Adrenal gland (tissue), 12 donors: Measurements from ENCODE around the gene LRRC4C. TPM values are rescaled to one million over a fixed set of nuclear protein-coding genes. Genes with fewer than 3 reads are reported as not detected.

ENCODE experiments used
- DNase-seq, 7 donors: peaks; one replicate each; pipeline ENCODE4 v3.0.0-alpha.2; 2019 to 2020
- H3K27ac ChIP-seq, 5 donors: fragments of 200-600 bp; sonication (generic) in 4 of 5; 1 replicate in 3 of 5; 2 replicates in 2 of 5; pipeline versions ENCODE4 v1.5.1 to v1.8.0; 2016 to 2020; ENCODE audit warnings: mild to moderate bottlenecking in 1 of 5
- H3K27me3 ChIP-seq: fragments of 200-600 bp; 2 replicates; pipeline ENCODE4 v1.8.0; 2021
- H3K36me3 ChIP-seq, 2 donors: fragments of 200-600 bp; replicated peaks in 1 of 2; 1 replicate in 1 of 2; 2 replicates in 1 of 2; pipeline versions ENCODE4 v1.5.1 to v1.8.0; 2018 to 2022
- H3K4me1 ChIP-seq, 2 donors: fragments of 200-600 bp; replicated peaks in 1 of 2; 1 replicate in 1 of 2; 2 replicates in 1 of 2; pipeline versions ENCODE4 v1.5.1 to v1.8.0; 2018 to 2021
- H3K4me3 ChIP-seq, 4 donors: fragments of 200-600 bp; sonication (generic) in 3 of 4; one replicate each; pipeline ENCODE4 v1.5.1; 2016 to 2018
- H3K9me3 ChIP-seq, 3 donors: fragments of 200-600 bp; sonication (generic) in 1 of 3; replicated peaks in 1 of 3; 1 replicate in 2 of 3; 2 replicates in 1 of 3; pipeline versions ENCODE4 v1.5.1 to v1.8.0; 2016 to 2021
- CTCF ChIP-seq, 6 experiments: fragments of 450-650 bp in 4 of 6; fragments of 200-600 bp in 2 of 6; sonication (generic) in 1 of 6; IDR thresholded peaks; 1 replicate in 5 of 6; 2 replicates in 1 of 6; pipeline versions ENCODE4 v1.5.1 to v1.8.0; 2016 to 2021; ENCODE audit warnings: antibody characterized with exemption in 6 of 6, mild to moderate bottlenecking in 2 of 6, moderate library complexity in 1 of 6
- POLR2A ChIP-seq, 2 donors: fragments of 450-650 bp; IDR thresholded peaks; one replicate each; pipeline ENCODE4 v1.6.1; 2017; ENCODE audit warnings: antibody characterized with exemption in 2 of 2, mild to moderate bottlenecking in 2 of 2, moderate library complexity in 1 of 2
- WGBS, 4 donors: extraction: QIAGEN DNeasy Blood & Tissue Kit in 2 of 4; methylation state at CpG; one replicate each; pipeline versions ENCODE4 v1.1.5 to v1.1.7; 2013 to 2017; 5-methylcytosine and 5-hydroxymethylcytosine counted together
- intact Hi-C, 2 donors: fragments of 100-400 bp; cut with DNase I; formaldehyde crosslinking; loops; one replicate each; pipeline versions ENCODE4 v1.14.1 to v1.15.0; 2022 to 2023
- polyA plus RNA-seq, 3 donors: library from polyadenylated mRNA; stranded (reverse); fragments of 200-250 nt in 2 of 3; fragments of 350-450 nt in 1 of 3; fragmentation: Illumina TruSeq in 1 of 3; extraction: RNeasy Lipid Tissue Mini Kit (QIAGEN cat#74804) in 1 of 3; gene quantifications; one replicate each; pipeline ENCODE4 v1.2.3, GENCODE V29; 2013 to 2014
- total RNA-seq, 9 donors: library from RNA; depleted of rRNA in 4 of 9; stranded (reverse); fragments of >200 nt in 4 of 9; fragments of 120-200 nt in 1 of 9; fragmentation: NEBNext Ultra II Directional in 1 of 9; extraction: Animal tissue kit (Norgen Biotek cat#: 25700) in 1 of 9; gene quantifications; one replicate each; pipeline versions ENCODE4 v1.1.0 to v1.2.4, GENCODE V29; 2013 to 2023
- donor health status: healthy with polysubstance abuse.
- donor health status: Bipolar disorder and iron deficiency.
- donor health status: DM: yes; HTN: yes; CAD: no.
- donor health status: DM: no; HTN: no; CAD: no.
- donor health status: DM: no; HTN: no; CAD: no.
- donor health status: DM: yes; HTN: yes; CAD: no.

LRRC4C gene
- total and polyA plus RNA-seq, 12 donors = 1.0 to 10.6 (median 5.5) TPM

- Histone ChIP-seq H3K4me1 (no peaks in the 10 kb centered on the region), H3K9me3 (no peaks in the 10 kb centered on the region), H3K27me3 (no peaks in the 10 kb centered on the region), H3K27ac (no peak overlapping the region), H3K4me3 (no peak overlapping the region), H3K36me3 (no peaks in the 10 kb centered on the region)
- intact Hi-C loops = no loop called here
- no peak for DNase-seq
- TF ChIP-seq POLR2A (IDR thresholded peaks at IDR 0.05) (no peak), CTCF (IDR thresholded peaks at IDR 0.05) (no peak)
- WGBS, 4 donors = 71 to 80% (median 76%) methylated on average over 2 of the region's 2 CpGs
These were observed 346.3 kb downstream of the LRRC4C start for GRCh38 chr11:41113160-41113559.

- intact Hi-C loops = no loop called here
- Histone ChIP-seq H3K36me3 (no peaks in the 10 kb centered on the region), H3K9me3 (no peaks in the 10 kb centered on the region), H3K4me3 (no peak overlapping the region), H3K27ac (no peak overlapping the region), H3K27me3 (no peaks in the 10 kb centered on the region), H3K4me1 (no peaks in the 10 kb centered on the region)
- TF ChIP-seq CTCF (IDR thresholded peaks at IDR 0.05) (no peak), POLR2A (IDR thresholded peaks at IDR 0.05) (no peak)
- 73 to 77% (median 76%) methylated on average over 4 of the region's 4 CpGs for WGBS, 4 donors
- DNase-seq = no peak
These were observed 348.9 kb downstream of the LRRC4C start for GRCh38 chr11:41110527-41110926.

GRCh38 chr11:41102471-41102870, 357.0 kb downstream of the LRRC4C start:
- Histone ChIP-seq H3K36me3 (no peaks in the 10 kb centered on the region), H3K4me1 (no peaks in the 10 kb centered on the region), H3K27ac (no peak overlapping the region), H3K27me3 (no peaks in the 10 kb centered on the region), H3K4me3 (no peak overlapping the region), H3K9me3 (no peaks in the 10 kb centered on the region)
- intact Hi-C loops = no loop called here
- no peak for TF ChIP-seq CTCF (IDR thresholded peaks at IDR 0.05)
- no peak for TF ChIP-seq POLR2A (IDR thresholded peaks at IDR 0.05)
- WGBS, 4 donors = 85 to 91% (median 89%) methylated on average over 4 of the region's 4 CpGs
- DNase-seq = no peak

DNA sequence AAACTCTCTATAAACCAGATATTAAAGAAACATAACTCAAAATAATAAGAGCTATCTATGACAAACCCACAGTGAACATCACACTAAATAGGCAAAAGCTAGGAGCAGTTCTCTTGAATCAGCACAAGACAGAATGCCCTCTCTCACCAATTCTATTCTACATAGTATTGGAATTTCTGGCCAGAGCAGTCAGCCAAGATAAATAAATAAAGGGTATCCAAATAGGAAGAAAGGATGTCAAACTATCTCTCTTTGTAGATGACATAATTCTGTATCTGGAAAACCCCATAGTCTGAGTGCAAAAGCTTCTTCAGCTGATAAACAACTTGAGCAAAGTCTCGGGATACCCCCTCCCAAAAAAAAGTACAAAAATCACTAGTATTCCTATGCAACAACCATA, 359.8 kb downstream of the LRRC4C start:
- H3K27ac ChIP-seq = no peak overlapping the region
- no peaks in the 10 kb centered on the region for H3K36me3 ChIP-seq
- intact Hi-C loops = no loop called here
- no peaks in the 10 kb centered on the region for H3K27me3 ChIP-seq
- no peaks in the 10 kb centered on the region for H3K9me3 ChIP-seq
- WGBS, 4 donors = 38 to 61% (median 56%) methylated on average over 1 of the region's 1 CpG
- no peak overlapping the region for H3K4me3 ChIP-seq
- H3K4me1 ChIP-seq = no peaks in the 10 kb centered on the region
- no peak for DNase-seq
- TF ChIP-seq POLR2A (IDR thresholded peaks at IDR 0.05) (no peak), CTCF (IDR thresholded peaks at IDR 0.05) (no peak)
